Myocyte (in vitro differentiated cells): ENCODE data around the gene TBX19. TPM values are rescaled to one million over a fixed set of nuclear protein-coding genes. Genes with fewer than 3 reads are reported as not detected.

ENCODE experiments used
- DNase-seq: peaks from one replicate; pipeline ENCODE4 v3.0.0-alpha.2; 2012; ENCODE audit warnings: low read depth
- total RNA-seq: library from RNA; depleted of rRNA; stranded (reverse); fragments of >200 nt; gene quantifications from 2 replicates; pipeline ENCODE4 v1.2.3, GENCODE V29; 2014

Gene TBX19
- total RNA-seq, 1 donor from 2014 or later, result 1.3 TPM

DNA sequence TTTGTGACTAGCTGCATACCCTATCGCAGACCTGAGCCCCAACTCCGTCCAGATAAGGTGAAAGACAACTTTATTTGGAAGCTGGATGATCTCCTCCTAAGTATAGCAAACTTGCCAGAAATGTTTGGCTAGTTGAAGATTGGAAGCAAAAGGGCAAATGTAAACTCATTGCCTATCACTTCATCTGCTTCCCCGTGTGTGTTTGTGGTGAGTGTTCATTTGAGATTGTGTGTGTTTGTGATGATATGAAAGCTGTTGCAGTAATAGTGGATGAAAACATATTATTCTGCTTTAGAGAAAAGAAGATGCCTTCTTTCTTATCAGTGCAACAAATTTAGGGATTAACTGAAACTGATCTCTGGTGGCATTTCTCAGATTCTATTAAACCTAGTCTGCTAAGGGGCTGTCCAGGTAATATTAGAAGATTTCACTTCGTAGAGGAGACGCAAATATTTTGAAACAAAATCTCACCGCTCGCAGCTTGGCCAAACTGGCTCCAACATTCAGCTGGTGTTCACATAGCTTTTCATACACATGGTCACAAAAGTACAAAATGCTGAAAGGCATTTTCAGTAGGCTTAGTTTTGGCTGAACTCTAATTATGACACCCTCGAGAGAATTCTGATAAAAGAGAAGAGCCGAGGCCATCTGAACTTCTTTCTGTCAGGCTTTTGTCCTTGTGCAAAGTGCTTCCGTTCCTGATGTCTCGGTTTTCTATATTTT is 1.1 kb downstream of the TBX19 start:
- DNase-seq, result no peak

- no peak for DNase-seq
Measured at GRCh38 chr1:168285521-168285790, 4.8 kb downstream of the TBX19 start.

GRCh38 chr1:168285971-168286927 is 5.6 kb downstream of the TBX19 start:
- DNase-seq, result no peak

DNA sequence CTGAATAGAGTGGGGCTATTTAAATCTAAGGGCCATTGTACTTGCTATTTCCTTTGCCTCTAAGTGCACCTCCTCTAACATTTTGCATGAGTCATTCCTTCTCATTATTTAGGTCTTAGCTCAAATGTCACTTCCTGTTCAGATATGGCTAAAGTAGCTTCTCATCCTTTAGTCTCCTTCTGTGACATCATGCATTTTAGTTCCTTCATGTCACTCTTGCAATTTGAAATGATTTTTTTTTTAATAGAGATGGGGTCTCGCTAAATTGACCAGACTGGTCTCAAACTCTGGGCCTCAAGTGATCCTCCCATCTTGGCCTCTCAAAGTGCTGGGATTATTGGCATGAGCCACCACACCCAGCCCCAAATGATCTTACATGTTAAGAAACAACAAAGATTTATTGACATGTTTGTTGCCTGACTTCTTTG is 6.6 kb downstream of the TBX19 start:
- DNase-seq, result no peak

DNA sequence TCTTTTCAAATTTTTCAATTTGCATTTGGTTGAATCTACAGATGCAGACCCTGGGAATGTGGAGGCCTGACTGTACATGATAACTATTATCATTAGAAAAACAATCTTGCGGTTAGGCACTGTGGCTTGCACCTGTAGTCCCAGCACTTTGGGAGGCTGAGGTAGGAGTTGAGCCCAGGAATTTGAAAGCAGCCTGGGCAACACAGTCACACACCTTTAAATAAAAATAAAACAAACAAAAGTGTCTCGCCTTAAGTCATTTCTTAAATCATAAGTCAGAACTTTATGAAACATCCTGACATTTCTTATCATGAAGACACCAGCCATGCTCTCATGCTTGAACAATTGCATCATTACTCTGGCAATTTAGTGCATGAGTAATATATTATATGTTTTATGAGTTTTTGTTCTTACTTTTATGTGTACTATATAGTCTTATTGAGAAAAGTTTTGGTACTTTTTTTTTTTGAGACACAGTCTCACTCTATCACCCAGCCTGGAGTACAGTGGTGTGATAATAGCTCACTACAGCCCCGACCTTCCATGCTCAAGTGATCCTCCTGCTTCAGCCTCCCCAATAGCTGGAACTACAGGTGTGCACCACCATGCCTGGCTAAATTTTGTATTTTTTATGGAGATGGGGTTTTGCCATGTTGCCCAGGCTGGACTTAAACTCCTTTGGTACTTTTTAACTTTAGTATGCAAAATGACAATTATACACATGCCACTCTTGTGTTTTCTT is 7.8 kb downstream of the TBX19 start:
- DNase-seq, result no peak

DNA sequence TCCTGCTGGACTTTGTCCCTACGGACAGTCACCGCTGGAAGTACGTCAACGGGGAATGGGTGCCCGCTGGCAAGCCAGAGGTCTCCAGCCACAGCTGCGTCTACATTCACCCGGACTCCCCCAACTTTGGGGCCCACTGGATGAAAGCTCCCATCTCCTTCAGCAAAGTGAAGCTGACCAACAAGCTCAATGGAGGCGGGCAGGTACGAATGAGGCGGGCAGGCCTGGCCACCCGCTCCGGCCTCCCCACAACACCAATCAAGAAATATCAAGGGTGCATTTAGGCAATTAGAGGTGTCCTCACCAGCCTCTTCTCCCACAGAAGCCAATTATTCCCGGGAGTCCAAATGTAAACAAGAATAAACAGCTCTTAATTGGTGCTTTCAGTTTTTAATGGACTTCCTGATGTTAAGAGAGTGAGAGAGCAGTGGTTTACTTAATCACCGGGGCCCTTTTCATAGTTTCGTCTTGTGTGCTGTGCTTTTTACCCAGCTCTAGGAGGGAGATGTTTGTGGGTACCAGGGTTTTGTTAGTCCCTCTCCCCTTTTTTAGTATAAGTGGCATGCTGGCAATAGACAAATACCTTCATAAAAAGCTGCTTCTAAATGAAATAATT is 10.7 kb downstream of the TBX19 start:
- DNase-seq, result no peak

- DNase-seq, result no peak
Measured at GRCh38 chr1:168293356-168293755, 12.7 kb downstream of the TBX19 start.

DNA sequence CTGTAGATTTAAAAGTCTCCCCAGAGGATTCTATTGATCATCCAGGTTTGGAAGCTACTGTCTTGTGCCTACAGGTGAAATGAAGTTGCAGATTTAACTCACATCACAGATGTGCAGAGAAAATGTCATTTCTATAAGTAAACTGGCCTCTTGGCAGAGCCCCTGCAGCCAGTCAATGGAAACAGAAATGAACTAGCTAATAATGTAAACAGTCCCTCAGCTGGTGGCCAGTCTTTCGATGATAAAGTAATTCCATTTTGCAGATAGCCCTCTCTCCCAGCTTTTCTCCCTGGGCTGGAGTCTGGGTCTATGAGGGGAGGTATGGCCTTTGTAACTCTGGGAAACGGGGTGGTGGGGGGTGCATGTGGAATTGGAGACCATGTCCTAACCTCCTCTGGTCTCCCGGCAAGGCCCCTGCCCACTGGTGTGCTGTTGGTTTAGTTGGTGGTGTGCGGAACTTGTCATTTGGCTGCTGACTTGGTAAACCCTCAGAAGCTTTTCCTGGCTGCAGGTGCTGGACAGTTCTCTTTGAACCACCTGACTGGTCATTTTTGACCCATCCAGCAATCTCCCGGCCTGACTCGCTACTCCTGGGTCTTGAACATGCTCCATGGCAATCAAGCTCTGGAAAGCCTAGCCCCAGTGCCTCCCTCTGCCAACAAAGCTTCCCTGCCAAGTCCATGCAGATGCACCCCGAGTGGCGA is 14.9 kb downstream of the TBX19 start:
- DNase-seq, result no peak

- no peak for DNase-seq
Measured at GRCh38 chr1:168297019-168297730, 16.5 kb downstream of the TBX19 start.

DNA sequence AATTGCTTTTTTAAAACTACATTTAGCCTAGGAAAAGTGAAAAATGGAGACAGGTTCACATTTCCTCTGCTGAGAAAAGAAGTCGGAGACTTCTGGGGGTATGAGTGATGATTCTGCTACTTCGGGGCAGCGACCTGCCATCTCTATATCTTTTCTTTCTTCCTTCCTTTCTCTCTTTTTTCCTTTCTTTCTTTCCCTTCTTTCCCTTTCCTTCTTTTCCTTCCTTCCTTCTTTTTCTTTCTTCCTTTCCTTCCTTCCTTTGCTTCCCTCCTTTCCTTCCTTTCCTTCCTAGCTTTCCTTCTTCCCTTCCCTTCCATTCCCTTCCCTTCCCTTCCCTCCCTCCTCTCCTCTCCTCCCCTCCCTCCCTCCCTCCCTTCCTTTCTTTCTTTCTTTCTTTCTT is 17.8 kb downstream of the TBX19 start:
- no peak for DNase-seq

GRCh38 chr1:168300626-168301025 is 19.9 kb downstream of the TBX19 start:
- no peak for DNase-seq

DNA sequence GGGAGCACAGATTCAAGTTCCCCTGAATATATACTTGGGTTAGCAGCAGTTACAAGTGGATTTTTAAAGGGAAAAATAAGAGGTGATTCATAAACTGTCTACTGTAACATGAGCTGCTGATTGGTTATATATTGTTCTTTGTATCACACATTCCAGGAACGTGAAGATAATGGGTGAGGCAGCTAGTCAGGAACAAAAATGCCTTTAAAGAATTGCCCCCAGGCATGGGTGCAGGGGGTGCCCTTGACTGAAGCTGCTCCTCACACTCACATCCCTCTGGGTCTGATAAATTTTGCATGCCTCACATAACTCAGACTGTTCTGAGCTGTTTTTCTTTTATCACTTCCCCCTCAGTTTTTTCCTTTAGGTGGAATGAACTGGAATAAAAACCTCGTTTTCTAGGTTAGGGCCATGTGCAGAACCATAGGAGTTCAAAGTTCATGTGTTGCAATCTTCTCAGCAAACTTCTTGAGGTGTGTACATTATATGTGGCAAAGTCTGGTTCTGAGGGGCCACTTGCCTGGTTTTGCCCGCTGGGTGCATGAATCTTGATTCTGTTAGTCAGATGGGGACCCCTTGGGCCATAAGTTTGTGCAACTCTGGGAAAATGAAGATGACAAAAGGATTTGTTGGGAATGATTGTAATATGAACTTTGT is 21.1 kb downstream of the TBX19 start:
- DNase-seq, result no peak

GRCh38 chr1:168303716-168304540 is 23.3 kb downstream of the TBX19 start:
- DNase-seq, result no peak

DNA sequence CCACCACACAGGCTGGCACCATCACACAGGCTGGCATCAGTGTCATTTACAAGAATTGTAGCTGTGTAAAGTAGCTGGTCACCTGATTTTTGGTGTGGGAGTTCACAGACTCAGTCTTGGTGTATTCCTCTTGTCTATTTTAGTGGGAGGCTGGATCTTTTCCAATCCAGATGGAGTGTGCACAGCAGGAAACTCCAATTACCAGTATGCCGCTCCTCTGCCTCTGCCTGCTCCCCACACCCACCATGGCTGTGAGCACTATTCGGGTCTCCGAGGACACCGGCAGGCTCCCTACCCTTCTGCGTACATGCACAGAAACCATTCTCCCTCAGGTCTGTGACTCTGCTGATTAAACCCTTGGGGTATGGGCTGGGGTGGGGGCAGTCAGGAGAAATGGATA is 24.2 kb downstream of the TBX19 start:
- DNase-seq, result no peak

DNA sequence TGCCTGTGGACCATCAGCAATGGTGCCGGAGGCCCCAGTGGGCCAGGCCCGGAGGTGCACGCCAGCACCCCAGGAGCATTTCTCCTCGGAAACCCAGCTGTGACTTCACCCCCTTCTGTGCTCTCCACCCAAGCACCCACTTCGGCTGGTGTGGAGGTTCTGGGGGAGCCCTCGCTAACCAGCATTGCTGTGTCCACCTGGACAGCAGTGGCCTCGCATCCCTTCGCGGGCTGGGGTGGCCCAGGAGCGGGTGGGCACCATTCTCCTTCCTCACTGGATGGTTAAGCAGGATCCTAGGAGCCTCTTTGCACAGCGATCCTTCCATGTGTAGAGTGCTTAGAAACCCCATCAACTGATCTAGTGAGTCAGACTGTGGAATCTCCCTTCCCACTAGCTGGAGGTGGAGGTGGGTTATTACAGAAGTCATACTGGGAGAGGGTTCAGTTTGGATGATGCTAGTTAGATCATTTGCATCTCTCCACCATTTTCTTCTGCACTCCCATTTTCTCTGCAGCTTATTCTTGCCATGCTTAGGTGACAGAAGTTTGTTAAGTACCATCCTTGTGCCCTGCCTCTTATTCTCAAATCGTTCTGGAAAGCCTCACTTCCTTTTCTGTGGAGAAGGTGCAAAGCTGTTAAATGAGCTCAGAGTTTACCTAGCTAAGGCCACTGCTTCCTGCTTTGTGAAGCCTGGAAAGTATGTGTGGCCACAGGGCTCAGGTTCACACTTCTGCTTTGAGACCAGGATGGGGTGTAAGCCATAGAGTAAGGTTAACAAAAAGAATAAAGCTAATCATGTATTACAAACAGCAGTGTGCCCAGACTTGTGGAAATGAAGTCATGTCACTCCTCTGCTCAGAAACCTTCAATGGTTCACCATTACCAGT is 32.3 kb downstream of the TBX19 start:
- no peak for DNase-seq

- no peak for DNase-seq
Measured at GRCh38 chr1:168316142-168316541, 35.5 kb downstream of the TBX19 start.

GRCh38 chr1:168317309-168317708 is 36.6 kb downstream of the TBX19 start:
- DNase-seq, result no peak

DNA sequence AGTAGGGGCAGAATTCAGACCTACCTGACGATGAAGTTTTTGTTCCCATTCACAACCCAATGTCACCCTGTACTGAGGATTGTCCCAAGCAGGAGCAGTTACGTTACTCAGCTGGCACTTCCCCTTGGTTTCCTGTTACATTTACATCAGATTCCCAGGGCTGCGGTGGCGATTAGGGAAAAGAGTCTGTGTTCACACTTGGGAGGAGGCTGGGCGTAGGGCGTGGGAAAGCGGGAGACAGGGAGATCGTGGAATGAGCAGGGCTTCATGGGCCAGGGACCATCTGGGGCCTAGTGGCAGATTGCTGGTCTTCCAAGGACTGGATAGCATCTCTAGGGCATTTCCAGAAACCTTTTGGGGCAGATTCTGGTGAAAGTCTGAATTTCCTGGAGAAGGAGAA is 39.0 kb downstream of the TBX19 start:
- DNase-seq, result no peak
